Activated T-cell treated with anti-CD3 and anti-CD28 coated beads for 48 hours (primary cell): ENCODE data around the gene NKAIN4.

Experiments used
- DNase-seq: peaks from one replicate; pipeline ENCODE4 v3.0.0-alpha.2; 2020; ENCODE audit warnings: low read depth

NKAIN4 gene

DNA sequence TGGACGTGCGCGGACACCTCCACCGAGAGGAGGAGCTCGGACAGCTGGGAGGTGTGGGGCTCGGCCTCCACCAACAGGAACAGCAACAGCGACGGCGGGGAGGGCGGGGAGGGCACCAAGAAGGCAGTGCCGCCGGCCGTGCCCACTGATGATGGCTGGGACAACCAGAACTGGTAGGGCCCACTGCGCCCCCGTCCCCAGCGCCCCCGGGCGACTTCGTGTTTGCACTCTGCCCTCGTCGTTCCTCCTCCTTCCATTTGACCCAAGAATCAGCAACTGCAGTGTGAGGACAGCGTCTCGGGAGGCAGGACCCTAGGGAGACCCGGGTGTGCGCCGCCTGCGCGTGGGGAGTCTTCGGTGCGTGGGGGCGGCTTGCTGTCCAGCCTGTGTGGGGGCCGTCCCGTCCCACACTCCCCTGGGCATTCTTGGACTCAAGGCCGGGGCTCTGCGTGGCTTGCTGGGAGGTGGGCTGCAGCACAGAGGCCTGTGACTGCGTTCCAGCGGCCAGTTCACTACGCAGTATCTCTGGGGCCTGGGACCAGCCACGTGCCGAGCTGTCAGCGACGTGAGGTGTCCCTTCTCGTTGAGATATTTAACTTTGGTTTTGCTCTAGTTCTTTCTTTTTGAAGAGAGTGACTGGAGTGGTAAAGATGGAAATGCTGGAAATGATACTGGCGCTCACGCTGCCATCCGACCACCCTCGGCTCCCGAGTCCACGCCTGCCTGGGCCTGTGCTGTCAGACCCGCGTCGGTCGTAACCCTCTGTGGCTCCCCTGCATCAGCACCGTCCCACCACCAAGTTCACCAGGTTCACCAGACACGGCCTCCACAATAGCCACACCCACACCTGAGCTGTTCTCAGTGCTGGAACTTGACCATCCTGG, 33.7 kb upstream of the NKAIN4 start:
- DNase-seq, result no peak

GRCh38 chr20:63286781-63287696, 32.8 kb upstream of the NKAIN4 start:
- no peak for DNase-seq

- no peak for DNase-seq
Measured at GRCh38 chr20:63285636-63286615, 31.7 kb upstream of the NKAIN4 start.

GRCh38 chr20:63284981-63285524, 30.8 kb upstream of the NKAIN4 start:
- no peak for DNase-seq

GRCh38 chr20:63284544-63284949, 30.3 kb upstream of the NKAIN4 start:
- no peak for DNase-seq

DNA sequence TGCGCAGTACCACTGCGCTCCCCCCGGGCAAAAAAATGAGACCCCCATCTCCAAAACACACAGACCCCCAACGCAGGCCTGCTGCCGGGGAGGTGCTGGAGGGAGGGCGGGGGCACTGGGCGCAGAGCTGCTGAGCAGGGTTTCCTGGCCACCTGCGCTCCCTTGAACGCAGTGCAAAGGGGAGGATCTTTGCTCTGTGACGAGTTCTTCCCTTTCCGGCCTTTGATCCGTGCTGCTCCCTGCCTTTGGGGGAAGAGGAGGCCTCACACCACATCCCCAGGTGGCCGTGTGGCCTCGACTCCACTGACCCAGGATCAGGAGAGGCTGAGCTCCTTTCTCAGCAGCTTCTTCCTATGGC, 29.8 kb upstream of the NKAIN4 start:
- DNase-seq, result no peak

DNA sequence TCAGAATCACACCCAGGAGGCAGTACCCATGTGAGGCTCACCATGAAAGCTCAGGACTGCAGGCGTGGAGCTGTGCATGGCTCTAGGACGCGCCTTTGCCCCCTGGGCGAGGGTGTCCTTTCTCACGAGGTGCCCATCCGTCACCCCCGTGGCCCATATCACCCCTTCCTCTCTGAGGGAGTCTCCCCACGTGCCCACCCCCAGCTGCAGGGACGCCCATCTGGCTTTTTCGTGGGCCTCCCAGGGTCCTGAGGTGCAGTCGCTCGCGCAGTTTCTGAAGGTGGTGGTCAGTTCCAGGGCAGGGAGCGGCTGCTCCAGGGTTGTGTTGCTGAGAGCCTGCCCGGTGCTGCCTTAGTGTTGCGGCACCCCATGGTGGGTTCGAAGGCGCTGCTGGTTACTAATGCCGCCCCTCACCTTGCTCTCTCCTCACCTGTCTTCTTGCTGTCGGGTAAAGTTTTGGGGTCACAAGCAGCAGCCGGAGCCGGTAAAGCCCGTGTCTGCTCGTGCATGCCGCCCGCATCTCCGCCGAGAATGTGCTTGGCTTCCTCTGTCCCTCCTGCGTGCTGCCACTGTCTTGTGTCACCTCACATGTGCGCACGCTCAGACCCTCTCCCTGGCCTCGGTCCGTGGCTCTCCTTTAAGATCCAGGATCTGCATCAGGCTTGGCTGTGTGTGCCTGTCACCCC, 29.3 kb upstream of the NKAIN4 start:
- no peak for DNase-seq

GRCh38 chr20:63282946-63283345, 28.7 kb upstream of the NKAIN4 start:
- no peak for DNase-seq

GRCh38 chr20:63281742-63282665, 27.7 kb upstream of the NKAIN4 start:
- no peak for DNase-seq

- no peak for DNase-seq
Measured at GRCh38 chr20:63280929-63281545, 26.8 kb upstream of the NKAIN4 start.

DNA sequence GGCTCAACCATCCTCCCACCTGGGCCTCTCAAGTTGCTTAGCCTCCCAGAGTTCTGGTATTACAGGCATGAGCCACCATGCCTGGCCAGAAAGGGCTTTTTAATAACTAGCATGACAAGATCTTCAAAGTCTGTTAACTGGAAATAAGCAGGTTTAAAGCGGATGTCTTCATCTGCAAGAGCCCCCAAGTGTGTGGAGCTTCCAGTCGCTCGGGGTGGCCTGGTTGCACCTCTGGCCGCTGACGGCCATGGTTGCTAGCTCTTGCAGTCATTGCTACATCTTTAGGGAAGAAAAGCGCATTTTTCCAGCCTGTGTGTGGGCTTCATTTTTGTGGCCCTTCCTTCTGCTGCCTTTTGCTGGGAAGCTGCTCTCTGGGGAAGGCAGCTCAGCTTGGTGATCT, 26.1 kb upstream of the NKAIN4 start:
- no peak for DNase-seq

GRCh38 chr20:63279931-63280330, 25.7 kb upstream of the NKAIN4 start:
- DNase-seq, result no peak

DNA sequence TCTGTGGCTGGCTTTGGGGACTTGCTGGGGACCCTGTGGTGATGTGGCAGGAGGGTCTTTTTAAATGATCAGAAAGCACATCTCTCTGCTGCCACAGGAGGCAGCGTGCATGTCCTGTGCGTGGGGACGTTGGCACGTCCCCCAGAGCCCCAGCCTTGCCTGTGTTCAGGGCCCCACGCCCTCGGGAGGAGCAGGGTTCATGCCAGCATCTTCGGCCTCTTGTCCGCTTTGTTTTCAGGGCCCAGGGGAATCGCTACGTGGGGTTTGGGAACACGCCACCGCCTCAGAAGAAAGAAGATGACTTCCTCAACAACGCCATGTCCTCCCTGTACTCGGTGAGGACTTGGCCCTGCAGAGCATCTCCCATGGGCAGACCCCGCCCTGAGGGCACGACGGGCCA, 24.4 kb upstream of the NKAIN4 start:
- no peak for DNase-seq

- no peak for DNase-seq
Measured at GRCh38 chr20:63277466-63278272, 23.4 kb upstream of the NKAIN4 start.

- no peak for DNase-seq
Measured at GRCh38 chr20:63276956-63277355, 22.7 kb upstream of the NKAIN4 start.

DNA sequence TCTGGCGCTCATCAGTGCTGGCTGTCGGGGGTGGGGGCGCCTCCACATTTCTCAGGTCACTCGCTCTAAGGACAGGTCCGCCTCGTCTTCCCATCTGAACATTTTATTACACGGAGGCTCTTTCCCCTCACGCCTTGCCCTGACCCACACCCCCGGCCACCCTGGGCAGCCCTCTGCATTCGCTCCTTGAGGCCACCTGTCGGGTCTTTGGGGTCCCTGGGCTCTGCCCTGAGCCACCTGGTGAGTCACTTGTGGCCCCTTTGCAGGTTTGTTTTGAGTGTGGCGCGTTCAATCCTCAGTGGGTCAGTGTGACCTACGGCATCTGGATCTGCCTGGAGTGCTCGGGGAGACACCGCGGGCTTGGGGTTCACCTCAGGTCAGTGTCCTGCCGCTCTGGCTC, 21.6 kb upstream of the NKAIN4 start:
- DNase-seq, result no peak

DNA sequence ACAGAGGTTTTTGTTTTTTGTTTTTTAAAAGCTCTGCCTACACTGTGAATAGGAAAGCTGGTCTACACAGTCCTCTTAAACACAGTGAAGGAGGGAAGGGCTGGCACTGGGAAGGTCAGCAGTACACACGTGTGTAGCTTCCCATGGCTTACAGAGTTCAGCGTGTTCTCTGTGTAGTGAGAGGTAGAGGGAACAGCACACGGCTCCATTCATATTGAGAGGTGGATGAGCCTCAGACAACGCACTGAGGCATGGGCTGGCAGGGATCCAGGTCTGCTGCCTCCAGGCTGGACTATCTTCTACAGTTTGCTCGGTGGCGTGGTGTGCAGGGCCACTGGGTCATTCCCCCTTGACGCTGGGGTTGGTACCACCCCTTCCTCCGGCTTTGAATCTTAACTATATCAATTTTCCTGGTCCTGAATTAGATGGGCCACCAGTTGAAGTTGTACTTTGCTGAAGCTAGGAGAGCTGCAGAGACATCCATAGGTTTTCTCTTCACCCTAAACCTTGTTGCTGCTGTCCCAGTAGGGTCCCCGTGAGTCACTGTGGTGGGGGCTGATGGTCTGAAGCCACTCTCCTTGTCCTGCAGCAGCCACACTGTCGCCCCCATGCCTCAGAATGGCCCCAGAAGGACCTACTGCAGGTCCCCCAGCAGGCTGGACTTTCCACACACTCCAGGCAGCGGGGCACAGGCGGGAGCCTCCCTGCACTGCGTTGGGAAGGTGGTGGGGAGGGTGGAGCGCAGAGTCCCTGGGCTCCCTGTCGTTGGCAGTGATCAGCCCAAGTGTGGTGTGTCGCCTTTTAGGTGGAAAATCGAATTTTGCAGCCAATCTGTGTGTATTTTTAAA, 20.3 kb upstream of the NKAIN4 start:
- no peak for DNase-seq
